Gastrocnemius medialis (tissue), 4 donors: ENCODE data around the gene HSPE1. TPM values are rescaled to one million over a fixed set of nuclear protein-coding genes. Genes with fewer than 3 reads are reported as not detected.
"Not testable (repeated sequence)": the region's sequence is repeated elsewhere in the genome, so short reads cannot be mapped to it uniquely, and the experiment has no call there.

ENCODE experiments used
- ATAC-seq, 2 donors: fragments of 150-250 bp; one replicate each; pipeline ENCODE4 v1.9.1; 2016
- DNase-seq, 2 donors: peaks; one replicate each; pipeline ENCODE4 v3.0.0-alpha.2; 2019
- H3K27ac ChIP-seq, 4 donors: fragments of 200-600 bp; sonication (generic); 1 replicate in 1 of 4; 2 replicates in 3 of 4; pipeline ENCODE4 v1.5.1; 2016 to 2018; ENCODE audit warnings: mild to moderate bottlenecking in 2 of 4, moderate library complexity in 1 of 4
- H3K27me3 ChIP-seq, 3 donors: fragments of 200-600 bp; sonication (generic) in 2 of 3; 1 replicate in 1 of 3; 2 replicates in 2 of 3; pipeline versions ENCODE4 v1.5.1 to v1.6.0; 2016 to 2019; ENCODE audit warnings: mild to moderate bottlenecking in 1 of 3, moderate library complexity in 1 of 3
- H3K36me3 ChIP-seq, 2 donors: fragments of 200-600 bp; sonication (generic) in 1 of 2; one replicate each; pipeline ENCODE4 v1.5.1; 2017 to 2018
- H3K4me1 ChIP-seq, 2 donors: fragments of 200-600 bp; sonication (generic) in 1 of 2; one replicate each; pipeline ENCODE4 v1.5.1; 2016 to 2017; ENCODE audit warnings: mild to moderate bottlenecking in 2 of 2
- H3K4me3 ChIP-seq, 4 donors: fragments of 200-600 bp; sonication (generic) in 3 of 4; 1 replicate in 1 of 4; 2 replicates in 3 of 4; pipeline ENCODE4 v1.5.1; 2016 to 2019; ENCODE audit warnings: mild to moderate bottlenecking in 2 of 4
- H3K9me3 ChIP-seq, 3 donors: fragments of 200-600 bp; sonication (generic) in 2 of 3; 1 replicate in 1 of 3; 2 replicates in 2 of 3; pipeline ENCODE4 v1.5.1; 2016 to 2019
- CTCF ChIP-seq, 5 experiments: fragments of 450-650 bp in 3 of 5; fragments of 200-600 bp in 2 of 5; sonication (generic) in 2 of 5; IDR thresholded peaks in 4 of 5; conservative IDR thresholded peaks in 1 of 5; 1 replicate in 4 of 5; 2 replicates in 1 of 5; pipeline ENCODE4 v1.5.1; 2016 to 2019; ENCODE audit warnings: antibody characterized with exemption in 5 of 5, mild to moderate bottlenecking in 3 of 5, moderate library complexity in 3 of 5
- POLR2A ChIP-seq, 2 donors: fragments of 450-650 bp; IDR thresholded peaks; one replicate each; pipeline ENCODE4 v1.6.1; 2017; ENCODE audit warnings: antibody characterized with exemption in 2 of 2, mild to moderate bottlenecking in 2 of 2, moderate library complexity in 2 of 2
- in situ Hi-C, 4 donors: fragments of 200-750 bp; cut with MboI; loops; one replicate each; pipeline versions ENCODE4 v1.15.0 to v1.8.0; 2017; ENCODE audit warnings: low sequenced_read_pairs in 4 of 4
- intact Hi-C: fragments of 100-400 bp; cut with DNase I; formaldehyde crosslinking; loops from one replicate; pipeline ENCODE4 v1.15.1; 2023; ENCODE audit warnings: low total_unique reads
- total RNA-seq, 4 donors: library from RNA; depleted of rRNA; stranded (reverse); fragments of >200 nt; gene quantifications; one replicate each; pipeline versions ENCODE4 v1.1.0 to v1.2.3, GENCODE V29; 2016

The HSPE1 gene
- total RNA-seq, 4 donors from 2014 or later, result 43.2 to 122 (median 88.0) TPM

DNA sequence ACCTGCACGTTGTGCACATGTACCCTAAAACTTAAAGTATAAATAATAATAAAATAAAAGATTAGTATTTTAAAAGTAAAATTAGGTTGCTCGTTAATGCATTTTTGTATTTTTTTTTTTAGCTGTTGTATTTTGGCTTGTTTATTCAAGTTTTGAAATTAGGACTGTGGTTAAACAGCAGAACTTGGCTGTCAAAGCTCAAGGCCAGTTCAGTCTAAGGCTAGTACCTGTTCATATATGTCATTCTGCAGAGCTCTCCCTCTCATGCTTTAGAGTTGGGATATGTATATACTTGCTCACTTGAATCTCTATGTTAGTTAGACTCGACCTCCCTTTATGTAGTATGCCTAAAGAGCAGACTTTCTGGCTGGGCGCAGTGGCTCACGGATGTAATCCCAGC lies 48.4 kb downstream of the HSPE1 start:
- Histone ChIP-seq H3K4me1 (no peaks in the 10 kb centered on the region), H3K9me3 (no peaks in the 10 kb centered on the region), H3K27ac (no peak overlapping the region), H3K27me3 (no peaks in the 10 kb centered on the region), H3K36me3 (peaks cover 0 to 53% of the 10 kb centered on the region in 2 donors), H3K4me3 (no peak overlapping the region)
- intact Hi-C loops (no loop called here), in situ Hi-C loops (no loop called here)
- TF ChIP-seq CTCF (IDR thresholded peaks at IDR 0.05 in 4 of 5, conservative IDR thresholded peaks at IDR 0.05 in 1 of 5) (no peak), POLR2A (IDR thresholded peaks at IDR 0.05) (no peak)
- ATAC-seq, result no peak
- no peak for DNase-seq

DNA sequence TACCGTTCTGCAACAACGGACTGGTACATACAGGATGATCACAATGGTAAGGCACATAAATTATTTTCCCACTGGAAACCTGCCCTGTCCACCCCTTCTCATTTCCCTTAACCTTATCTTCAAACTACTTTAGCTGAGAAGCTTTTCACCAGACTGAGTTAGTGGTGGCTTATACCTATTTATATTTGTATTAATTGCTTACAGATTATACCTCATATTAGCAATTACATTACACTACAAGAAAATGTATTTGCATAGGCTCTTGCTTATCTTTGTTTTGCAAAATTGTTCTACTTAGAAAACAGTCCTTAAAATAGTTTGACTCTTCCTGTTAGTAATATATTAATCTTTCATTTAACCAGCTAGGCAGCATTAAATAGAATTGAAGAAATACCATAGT lies 51.1 kb downstream of the HSPE1 start:
- intact Hi-C loops, in situ Hi-C loops, H3K4me3 ChIP-seq, H3K27me3 ChIP-seq, H3K4me1 ChIP-seq, H3K9me3 ChIP-seq, DNase-seq, ATAC-seq, H3K27ac ChIP-seq: not testable (repeated sequence)
- H3K36me3 ChIP-seq, result peaks cover 0 to 51% of the 10 kb centered on the region in 2 donors

Other genes with a start within 250 kb of the HSPE1 start
- 1 to 10 TPM; 1.8 to 6.3 (median 3.0) TPM for gene ANKRD44, start 189.6 kb upstream of the HSPE1 start, total RNA-seq
- gene SF3B1, start 65.4 kb upstream of the HSPE1 start, total RNA-seq, result 100 to 1,000 TPM; 137 to 297 (median 158) TPM
- gene COQ10B, start 46.8 kb upstream of the HSPE1 start, total RNA-seq, result 10 to 100 TPM in 2 of 4 donors, 1 to 10 TPM in 2; 7.4 to 21.5 (median 13.7) TPM
- 100 to 1,000 TPM in 1 of 4 donors, 10 to 100 TPM in 3; 82.0 to 104 (median 88.2) TPM for gene HSPD1, start 539 bp upstream of the HSPE1 start, total RNA-seq
- 10 to 100 TPM; 29.3 to 41.3 (median 38.2) TPM for gene MOB4, start 15.7 kb downstream of the HSPE1 start, total RNA-seq
- gene RFTN2, start 175.2 kb downstream of the HSPE1 start, total RNA-seq, result 1 to 10 TPM; 1.1 to 6.3 (median 3.2) TPM
- gene MARS2, start 205.0 kb downstream of the HSPE1 start, total RNA-seq, result 1 to 10 TPM; 3.4 to 8.9 (median 7.7) TPM